GM23248 (cell line): ENCODE results near the gene STARD13.

ENCODE experiments used
- EZH2 ChIP-seq: fragments of 200-600 bp; sonication (generic); IDR thresholded peaks from 2 replicates; pipeline ENCODE4 v1.6.1; 2018; ENCODE audit warnings: antibody characterized with exemption, mild to moderate bottlenecking; ENCODE audit not compliant: insufficient read depth, poor library complexity, severe bottlenecking
- EZH2phosphoT487 ChIP-seq: fragments of 200-600 bp; sonication (generic); IDR thresholded peaks from 2 replicates; pipeline ENCODE4 v1.6.1; 2018; ENCODE audit warnings: antibody characterized with exemption, moderate library complexity, mild to moderate bottlenecking, low read depth; ENCODE audit not compliant: insufficient read depth

DNA sequence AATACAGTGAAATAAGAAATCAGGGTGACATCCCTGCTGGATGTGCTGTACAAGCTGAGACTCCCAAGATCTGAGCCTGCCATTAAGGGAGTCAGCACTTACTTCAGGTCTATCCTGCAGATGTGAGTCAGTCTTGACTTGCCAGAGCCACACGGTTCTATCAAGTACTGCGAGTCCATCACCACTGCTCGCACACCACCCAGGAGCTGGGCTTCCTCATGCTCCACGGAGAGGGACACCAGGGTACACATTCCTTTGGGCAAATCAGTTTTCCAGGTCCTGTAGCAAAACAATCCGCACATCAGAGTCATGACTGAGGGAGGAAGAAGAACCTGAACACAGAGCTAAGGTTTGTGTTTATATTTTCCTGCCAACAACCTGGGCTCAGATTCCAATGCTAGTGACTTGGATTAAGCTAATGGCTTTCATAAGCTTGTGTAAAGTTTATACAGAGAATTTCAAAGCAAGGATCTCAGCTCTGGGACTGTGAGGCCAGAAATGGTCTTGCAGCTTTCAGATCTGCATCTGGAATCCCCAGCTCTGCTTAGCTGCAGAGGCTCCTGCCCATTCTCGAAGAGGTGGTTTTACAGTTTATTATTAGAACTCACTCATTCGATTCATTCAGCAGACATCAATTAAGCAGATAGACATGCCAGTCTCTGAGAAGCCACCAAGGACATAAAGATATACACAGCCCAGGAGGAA, 178.7 kb downstream of the STARD13 start:
- no peak for TF ChIP-seq EZH2phosphoT487
- TF ChIP-seq EZH2, result no peak
